Tibial nerve (tissue), 4 donors: Measurements from ENCODE around the gene CRELD1. TPM values are rescaled to one million over a fixed set of nuclear protein-coding genes. Genes with fewer than 3 reads are reported as not detected.
A peak's percentile ranks its signal among the peaks of the same experiment; 100 is the strongest.

ENCODE experiments used
- DNase-seq, 2 donors: peaks; one replicate each; pipeline ENCODE4 v3.0.0-alpha.2; 2019; ENCODE audit warnings: low spot score in 2 of 2
- H3K27ac ChIP-seq, 4 donors: fragments of 200-600 bp; sonication (generic) in 3 of 4; one replicate each; pipeline ENCODE4 v1.5.1; 2017 to 2019; ENCODE audit warnings: mild to moderate bottlenecking in 1 of 4
- H3K27me3 ChIP-seq, 2 donors: fragments of 200-600 bp; sonication (generic) in 1 of 2; one replicate each; pipeline versions ENCODE4 v1.5.1 to v1.6.0; 2017 to 2019
- H3K36me3 ChIP-seq, 3 donors: fragments of 200-600 bp; sonication (generic); one replicate each; pipeline ENCODE4 v1.5.1; 2018 to 2019
- H3K4me1 ChIP-seq, 4 donors: fragments of 200-600 bp; sonication (generic) in 3 of 4; one replicate each; pipeline ENCODE4 v1.5.1; 2017 to 2019
- H3K4me3 ChIP-seq, 4 donors: fragments of 200-600 bp; sonication (generic) in 3 of 4; one replicate each; pipeline ENCODE4 v1.5.1; 2017 to 2019; ENCODE audit warnings: mild to moderate bottlenecking in 1 of 4, moderate library complexity in 1 of 4
- H3K9me3 ChIP-seq, 4 donors: fragments of 200-600 bp; sonication (generic) in 3 of 4; one replicate each; pipeline ENCODE4 v1.5.1; 2017 to 2019
- CTCF ChIP-seq, 5 experiments: fragments of 200-600 bp in 3 of 5; fragments of 450-650 bp in 2 of 5; sonication (generic) in 3 of 5; IDR thresholded peaks; one replicate each; pipeline ENCODE4 v1.5.1; 2016 to 2019; ENCODE audit warnings: antibody characterized with exemption in 5 of 5, mild to moderate bottlenecking in 3 of 5, moderate library complexity in 2 of 5
- EP300 ChIP-seq, 2 donors: sonication (generic); formaldehyde crosslinking; IDR thresholded peaks; one replicate each; pipeline ENCODE4 v1.6.1; 2017; ENCODE audit warnings: antibody characterized with exemption in 2 of 2, mild to moderate bottlenecking in 1 of 2
- POLR2A ChIP-seq, 2 donors: fragments of 450-650 bp; IDR thresholded peaks; one replicate each; pipeline ENCODE4 v1.6.1; 2017; ENCODE audit warnings: antibody characterized with exemption in 2 of 2, mild to moderate bottlenecking in 2 of 2, moderate library complexity in 2 of 2
- WGBS, 2 donors: methylation state at CpG; one replicate each; pipeline ENCODE4 v1.1.5; 2018; 5-methylcytosine and 5-hydroxymethylcytosine counted together
- total RNA-seq, 4 donors: library from RNA; depleted of rRNA; stranded (reverse); fragments of >200 nt; gene quantifications; one replicate each; pipeline ENCODE4 v1.1.0, GENCODE V29; 2016

CRELD1 gene
- total RNA-seq, 4 donors from 2014 or later = 18.2 to 54.9 (median 27.5) TPM

- Histone ChIP-seq H3K4me1 (peaks cover 5 to 35% (median 17%) of the 10 kb centered on the region in 4 donors), H3K27me3 (no peaks in the 10 kb centered on the region), H3K27ac (no peak overlapping the region), H3K36me3 (peaks cover 0 to 56% (median 0%) of the 10 kb centered on the region in 3 donors), H3K4me3 (no peak overlapping the region), H3K9me3 (no peaks in the 10 kb centered on the region)
- no peak for TF ChIP-seq POLR2A (IDR thresholded peaks at IDR 0.05)
- TF ChIP-seq CTCF (IDR thresholded peaks at IDR 0.05) = no peak
- TF ChIP-seq EP300 (IDR thresholded peaks at IDR 0.05) = no peak
- WGBS, 2 donors = 93 to 95% methylated on average over 4 of the region's 4 CpGs
- DNase-seq = no peak
Observed at GRCh38 chr3:9930804-9931418, 2.7 kb upstream of the CRELD1 start.

GRCh38 chr3:9932535-9932842, 1.1 kb upstream of the CRELD1 start:
- Histone ChIP-seq H3K36me3 (peaks cover 0 to 55% (median 0%) of the 10 kb centered on the region in 3 donors), H3K9me3 (no peaks in the 10 kb centered on the region), H3K4me1 (peaks cover 5 to 39% (median 18%) of the 10 kb centered on the region in 4 donors), H3K27ac (peak overlapping the region; percentile 90 to 98 (median 98)), H3K27me3 (no peaks in the 10 kb centered on the region), H3K4me3 (peak overlapping the region; percentile 68 to 88 (median 81))
- WGBS, 2 donors = 1 to 6% methylated on average over 13 of the region's 13 CpGs
- DNase-seq = no peak
- TF ChIP-seq EP300 (IDR thresholded peaks at IDR 0.05) (no peak), CTCF (IDR thresholded peaks at IDR 0.05) (no peak), POLR2A (IDR thresholded peaks at IDR 0.05) (peak in 1 of 2 donors; percentile 3)

- Histone ChIP-seq H3K4me1 (peaks cover 5 to 39% (median 18%) of the 10 kb centered on the region in 4 donors), H3K27ac (peak overlapping the region; percentile 90 to 98 (median 98)), H3K36me3 (peaks cover 0 to 55% (median 0%) of the 10 kb centered on the region in 3 donors), H3K4me3 (peak overlapping the region; percentile 68 to 88 (median 81)), H3K9me3 (no peaks in the 10 kb centered on the region), H3K27me3 (no peaks in the 10 kb centered on the region)
- TF ChIP-seq CTCF (IDR thresholded peaks at IDR 0.05) (peak; percentile 63 to 94 (median 81)), POLR2A (IDR thresholded peaks at IDR 0.05) (no peak)
- 0 to 1% methylated on average over 22 to 31 of the region's 77 CpGs for WGBS, 2 donors
- DNase-seq = peak; percentile 55 to 59
Observed at GRCh38 chr3:9932843-9933560, 632 bp upstream of the CRELD1 start.

- Histone ChIP-seq H3K27me3 (no peaks in the 10 kb centered on the region), H3K4me1 (peaks cover 5 to 39% (median 18%) of the 10 kb centered on the region in 4 donors), H3K27ac (peak overlapping the region; percentile 90 to 98 (median 98)), H3K4me3 (peak overlapping the region; percentile 68 to 88 (median 81)), H3K9me3 (no peaks in the 10 kb centered on the region), H3K36me3 (peaks cover 0 to 50% (median 0%) of the 10 kb centered on the region in 3 donors)
- DNase-seq = no peak
- 12 to 18% methylated on average over 11 of the region's 11 CpGs for WGBS, 2 donors
- TF ChIP-seq POLR2A (IDR thresholded peaks at IDR 0.05) (no peak), CTCF (IDR thresholded peaks at IDR 0.05) (no peak), EP300 (IDR thresholded peaks at IDR 0.05) (no peak)
Observed at GRCh38 chr3:9934235-9934621, 594 bp downstream of the CRELD1 start.

- DNase-seq = no peak
- TF ChIP-seq CTCF (IDR thresholded peaks at IDR 0.05) (no peak), POLR2A (IDR thresholded peaks at IDR 0.05) (no peak), EP300 (IDR thresholded peaks at IDR 0.05) (no peak)
- Histone ChIP-seq H3K4me3 (peak overlapping the region in 1 of 4 donors; percentile 68), H3K27me3 (no peaks in the 10 kb centered on the region), H3K36me3 (peaks cover 0 to 42% (median 0%) of the 10 kb centered on the region in 3 donors), H3K27ac (peak overlapping the region in 1 of 4 donors; percentile 97), H3K4me1 (peaks cover 5 to 39% (median 18%) of the 10 kb centered on the region in 4 donors), H3K9me3 (no peaks in the 10 kb centered on the region)
- 63 to 75% methylated on average over 4 of the region's 4 CpGs for WGBS, 2 donors
Observed at GRCh38 chr3:9934993-9935392, 1.4 kb downstream of the CRELD1 start.
